ENCODE results near the gene NUDT8. TPM values are rescaled to one million over a fixed set of nuclear protein-coding genes. Genes with fewer than 3 reads are reported as not detected.

Gene NUDT8
- total and polyA plus RNA-seq, 10 of the 15 experiments (the other 5 are each of a cell fraction or from before 2014, with no cell fraction given), result 0.32 to 18.2 (median 9.8) TPM

- BruUV-seq (replicated peaks), result no TSS peak
- Histone ChIP-seq H3K27me3 (replicated peaks in 1 of 2; ENCODE audit: control insufficient read depth in 2 of 2, insufficient read depth in 2 of 2, low read length in 1 of 2) (no peaks in the 10 kb centered on the region; a peak in 1 of 4 replicates), H2AFZ (ENCODE audit: control insufficient read depth, low read depth, low read length) (no peak overlapping the region), H3K27ac (ENCODE audit: control insufficient read depth, insufficient read depth) (no peak overlapping the region), H4K20me1 (ENCODE audit: control insufficient read depth, insufficient read depth) (no peaks in the 10 kb centered on the region), H3K4me2 (ENCODE audit: control insufficient read depth, insufficient read depth) (no peak overlapping the region), H3K4me1 (ENCODE audit: control insufficient read depth, insufficient read depth, low read length) (peaks cover 13% of the 10 kb centered on the region), H3K36me3 (ENCODE audit: control insufficient read depth in 2 of 2, insufficient read depth in 2 of 2, low read length in 1 of 2) (no peaks in the 10 kb centered on the region), H3K4me3 (no peak overlapping the region), H3K9me3 (replicated peaks; ENCODE audit: control insufficient read depth, insufficient read depth, low read length) (no peaks in the 10 kb centered on the region), H3K79me2 (ENCODE audit: control insufficient read depth, insufficient read depth, low read length) (no peaks in the 10 kb centered on the region), H3K9ac (ENCODE audit: control insufficient read depth, insufficient read depth, low read length) (no peak overlapping the region)
- FAIRE-seq (no peak), DNase-seq (ENCODE audit: low read depth, low spot score) (no peak), ATAC-seq (no peak)
- CTCF ChIA-PET, result interaction anchor here (2.0 kb wide), 1 partner anchor 24 kb away, joined by 21 read pairs; no protein-coding TSS in a partner anchor
- TF ChIP-seq PKNOX1 (IDR thresholded peaks at IDR 0.05) (peak; percentile 10; the same call in 1 of the 2 replicates), ATF7 (IDR thresholded peaks at IDR 0.05; ENCODE audit: low read depth) (no peak)
- RAD21 ChIA-PET (ENCODE audit: unreplicated experiment), result interaction anchor here (1.5 kb wide), 1 partner anchor 20 kb away, joined by 4 read pairs; no protein-coding TSS in a partner anchor
- intact Hi-C loops (cut with micrococcal nuclease; ENCODE audit: unreplicated experiment) (no loop called here), in situ Hi-C loops (cut with MboI) (no loop called here)
- SMC1A ChIA-PET (ENCODE audit: uncharacterized antibody, unreplicated experiment), result interaction anchor here (1.7 kb wide), 1 partner anchor 11 kb away, joined by 6 read pairs; no protein-coding TSS in a partner anchor
- WGBS (ENCODE audit: insufficient coverage, insufficient replicate concordance, low lambda C conversion rate, missing lambda C conversion rate), result 60% methylated on average over 20 of the region's 20 CpGs
- POLR2A ChIA-PET, result interaction anchor here (0.7 to 0.9 kb wide), 2 partner anchors 14 to 363 kb away, joined by 3 read pairs; no protein-coding TSS in a partner anchor
These were observed 4.9 kb upstream of the NUDT8 start for GRCh38 chr11:67634366-67635230.

- RAD21 ChIA-PET (ENCODE audit: unreplicated experiment), result no interaction called here
- SMC1A ChIA-PET (ENCODE audit: uncharacterized antibody, unreplicated experiment), result no interaction called here
- DNase-seq (ENCODE audit: low read depth, low spot score) (no peak), ATAC-seq (no peak), FAIRE-seq (no peak)
- intact Hi-C loops (cut with micrococcal nuclease; ENCODE audit: unreplicated experiment) (no loop called here), in situ Hi-C loops (cut with MboI) (no loop called here)
- no peak overlapping the region for H3K4me2 ChIP-seq (ENCODE audit: control insufficient read depth, insufficient read depth)
- no peaks in the 10 kb centered on the region for H3K36me3 ChIP-seq (ENCODE audit: control insufficient read depth in 2 of 2, insufficient read depth in 2 of 2, low read length in 1 of 2)
- POLR2A ChIA-PET, result no interaction called here
- no peak overlapping the region for H3K4me3 ChIP-seq
- CTCF ChIA-PET, result no interaction called here
- H3K9ac ChIP-seq (ENCODE audit: control insufficient read depth, insufficient read depth, low read length), result no peak overlapping the region
- no TSS peak for BruUV-seq (replicated peaks)
- peaks cover 16% of the 10 kb centered on the region for H3K4me1 ChIP-seq (ENCODE audit: control insufficient read depth, insufficient read depth, low read length)
- H3K9me3 ChIP-seq (replicated peaks; ENCODE audit: control insufficient read depth, insufficient read depth, low read length), result no peaks in the 10 kb centered on the region
- H4K20me1 ChIP-seq (ENCODE audit: control insufficient read depth, insufficient read depth), result no peaks in the 10 kb centered on the region
- no peaks in the 10 kb centered on the region; a peak in 1 of 4 replicates for H3K27me3 ChIP-seq (replicated peaks in 1 of 2; ENCODE audit: control insufficient read depth in 2 of 2, insufficient read depth in 2 of 2, low read length in 1 of 2)
- H3K27ac ChIP-seq (ENCODE audit: control insufficient read depth, insufficient read depth), result no peak overlapping the region
- no peaks in the 10 kb centered on the region for H3K79me2 ChIP-seq (ENCODE audit: control insufficient read depth, insufficient read depth, low read length)
- 62% methylated on average over 22 of the region's 22 CpGs for WGBS (ENCODE audit: insufficient coverage, insufficient replicate concordance, low lambda C conversion rate, missing lambda C conversion rate)
- no peak overlapping the region for H2AFZ ChIP-seq (ENCODE audit: control insufficient read depth, low read depth, low read length)
- TF ChIP-seq MYC (IDR thresholded peaks at IDR 0.05; ENCODE audit: insufficient read depth, insufficient read length, insufficient replicate concordance, low read length, severe bottlenecking), result no peak
- no peak for TF ChIP-seq ZBED1 (IDR thresholded peaks at IDR 0.05; ENCODE audit: borderline replicate concordance)
- TF ChIP-seq SRF (IDR thresholded peaks at IDR 0.05; ENCODE audit: low read depth in 2 of 2, low read length in 2 of 2), result no peak
- no peak for TF ChIP-seq SPI1 (IDR thresholded peaks at IDR 0.05; ENCODE audit: borderline replicate concordance, insufficient read depth, low read depth, low read length)
- no peak for TF ChIP-seq TCF3 (IDR thresholded peaks at IDR 0.05; ENCODE audit: borderline replicate concordance, insufficient read depth, low read depth, low read length)
- TF ChIP-seq BHLHE40 (IDR thresholded peaks at IDR 0.05; ENCODE audit: borderline replicate concordance in 1 of 2, low read depth in 2 of 2, low read length in 1 of 2), result no peak
- no peak for TF ChIP-seq MYB (IDR thresholded peaks at IDR 0.05; ENCODE audit: borderline replicate concordance, low read depth, low read length)
- no peak for TF ChIP-seq SREBF1 (IDR thresholded peaks at IDR 0.05; ENCODE audit: low read length)
- TF ChIP-seq WRNIP1 (IDR thresholded peaks at IDR 0.05; ENCODE audit: borderline replicate concordance, low read depth, low read length), result no peak
- TF ChIP-seq MAX (IDR thresholded peaks at IDR 0.05; ENCODE audit: low read depth, low read length), result no peak
These were observed 4.1 kb upstream of the NUDT8 start for GRCh38 chr11:67633758-67634365.
